ENCODE results near the gene DCUN1D3.
"Not testable (repeated sequence)": the region's sequence is repeated elsewhere in the genome, so short reads cannot be mapped to it uniquely, and the experiment has no call there.

DNA sequence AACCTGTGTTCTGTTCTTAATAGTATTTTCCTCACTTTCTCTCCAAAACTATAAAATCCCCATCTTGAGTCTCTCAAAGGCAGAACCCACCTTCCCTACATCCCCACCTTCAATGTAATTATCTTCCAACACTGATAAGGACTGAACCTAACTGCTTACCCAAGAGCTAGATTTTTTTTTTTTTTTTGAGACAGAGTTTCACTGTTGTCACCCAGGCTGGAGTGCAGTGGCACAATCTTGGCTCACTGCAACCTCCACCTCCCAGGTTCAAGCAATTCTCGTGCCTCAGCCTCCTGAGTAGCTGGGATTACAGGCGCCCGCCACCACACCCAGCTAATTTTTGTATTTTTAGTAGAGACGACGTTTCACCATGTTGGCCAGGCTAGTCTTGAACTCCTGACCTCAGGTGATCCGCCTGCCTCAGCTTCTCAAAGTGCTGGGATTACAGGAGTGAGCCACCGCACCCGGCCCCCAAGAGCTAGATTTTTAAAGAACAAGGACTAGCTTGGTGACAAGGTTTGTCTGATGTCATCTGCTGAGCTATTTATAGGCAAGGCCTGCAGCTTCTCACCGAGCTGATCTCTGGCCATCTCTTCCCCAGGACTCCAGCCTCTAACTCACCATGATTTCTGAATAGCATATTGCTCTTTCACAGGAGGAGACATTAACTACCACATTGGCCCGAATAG lies 29.7 kb upstream of the DCUN1D3 start:
- not testable (repeated sequence) for TF ChIP-seq CTCF (IDR thresholded peaks at IDR 0.05; ENCODE audit: insufficient read depth, low read length, poor library complexity, severe bottlenecking); EZH2phosphoT487 (conservative IDR thresholded peaks at IDR 0.05; ENCODE audit: low read length)

All from SU-DHL-6 (cell line).